Fibroblast of skin of right biceps (primary cell): Measurements from ENCODE around the gene ZBP1.

Experiments
- DNase-seq: peaks from one replicate; pipeline ENCODE4 v3.0.0-alpha.2; 2013

ZBP1 gene

GRCh38 chr20:57583289-57584257 lies 36.7 kb downstream of the ZBP1 start:
- DNase-seq: no peak

- peak; percentile 31 for DNase-seq
Measured at GRCh38 chr20:57582432-57583288, 37.6 kb downstream of the ZBP1 start.

GRCh38 chr20:57582029-57582378 lies 38.2 kb downstream of the ZBP1 start:
- no peak for DNase-seq

GRCh38 chr20:57581202-57582028 lies 38.8 kb downstream of the ZBP1 start:
- no peak for DNase-seq

GRCh38 chr20:57580478-57581201 lies 39.6 kb downstream of the ZBP1 start:
- no peak for DNase-seq

- DNase-seq: peak; percentile 11
Measured at GRCh38 chr20:57579898-57580447, 40.3 kb downstream of the ZBP1 start.

GRCh38 chr20:57579331-57579897 lies 40.8 kb downstream of the ZBP1 start:
- DNase-seq: no peak

GRCh38 chr20:57578476-57579165 lies 41.6 kb downstream of the ZBP1 start:
- no peak for DNase-seq

- no peak for DNase-seq
Measured at GRCh38 chr20:57577679-57578475, 42.3 kb downstream of the ZBP1 start.

- DNase-seq: no peak
Measured at GRCh38 chr20:57576617-57577550, 43.3 kb downstream of the ZBP1 start.

- no peak for DNase-seq
Measured at GRCh38 chr20:57576002-57576401, 44.2 kb downstream of the ZBP1 start.

- no peak for DNase-seq
Measured at GRCh38 chr20:57574954-57575353, 45.3 kb downstream of the ZBP1 start.

- no peak for DNase-seq
Measured at GRCh38 chr20:57573894-57574293, 46.3 kb downstream of the ZBP1 start.

GRCh38 chr20:57573242-57573641 lies 47.0 kb downstream of the ZBP1 start:
- no peak for DNase-seq

- DNase-seq: no peak
Measured at GRCh38 chr20:57571782-57572416, 48.3 kb downstream of the ZBP1 start.

- DNase-seq: no peak
Measured at GRCh38 chr20:57570920-57571319, 49.3 kb downstream of the ZBP1 start.

- DNase-seq: no peak
Measured at GRCh38 chr20:57570145-57570850, 49.9 kb downstream of the ZBP1 start.

GRCh38 chr20:57568960-57569359 lies 51.3 kb downstream of the ZBP1 start:
- DNase-seq: no peak
